HepG2 (cell line): ENCODE measurements around the gene ALG10. TPM values are rescaled to one million over a fixed set of nuclear protein-coding genes. Genes with fewer than 3 reads are reported as not detected.

ENCODE experiments used
- CEBPB ChIP-seq: IDR thresholded peaks from 2 replicates; pipeline ENCODE4 v1.6.1; 2011; ENCODE audit warnings: low read depth, low read length, improper control_type of control experiment, borderline replicate concordance
- CENPT ChIP-seq: sonication (generic); formaldehyde crosslinking; IDR thresholded peaks from 2 replicates; pipeline ENCODE4 v1.8.0; 2022; ENCODE audit warnings: low read depth, mild to moderate bottlenecking, moderate library complexity, missing genetic modification reagents
- KDM4B ChIP-seq: sonication (generic); formaldehyde crosslinking; IDR thresholded peaks from 2 replicates; pipeline ENCODE4 v1.4.0; 2020; ENCODE audit warnings: missing genetic modification reagents
- KMT2A ChIP-seq: sonication (generic); formaldehyde crosslinking; IDR thresholded peaks from 2 replicates; pipeline ENCODE4 v1.4.0; 2020; ENCODE audit warnings: missing genetic modification reagents
- MIER2 ChIP-seq: IDR thresholded peaks from 2 replicates; pipeline ENCODE4 v1.6.1; 2016; ENCODE audit warnings: missing biosample characterization, missing genetic modification reagents
- RBFOX2 ChIP-seq: fragments of 200-400 bp; formaldehyde crosslinking; IDR thresholded peaks from 2 replicates; pipeline ENCODE4 v1.6.1; 2017; ENCODE audit warnings: low read depth, mild to moderate bottlenecking, low read length
- REPIN1 ChIP-seq: sonication (generic); formaldehyde crosslinking; IDR thresholded peaks from 2 replicates; pipeline ENCODE4 v1.8.0; 2022; ENCODE audit warnings: missing genetic modification reagents, low read depth, mild to moderate bottlenecking, borderline replicate concordance
- SKI ChIP-seq: fragments of 450-650 bp; IDR thresholded peaks from one replicate; pipeline ENCODE4 v1.6.1; 2018; ENCODE audit warnings: mild to moderate bottlenecking; ENCODE audit not compliant: partially characterized antibody
- SP4 ChIP-seq: sonication (generic); formaldehyde crosslinking; IDR thresholded peaks from 2 replicates; pipeline ENCODE4 v1.8.1; 2023; ENCODE audit warnings: mild to moderate bottlenecking, missing genetic modification reagents
- TFDP2 ChIP-seq: sonication (generic); formaldehyde crosslinking; IDR thresholded peaks from 2 replicates; pipeline ENCODE4 v1.4.0; 2020; ENCODE audit warnings: missing genetic modification reagents
- YEATS2 ChIP-seq: sonication (generic); formaldehyde crosslinking; IDR thresholded peaks from 2 replicates; pipeline ENCODE4 v1.4.0; 2020; ENCODE audit warnings: missing genetic modification reagents, borderline replicate concordance
- ZNF207 ChIP-seq: fragments of 450-650 bp; IDR thresholded peaks from 2 replicates; pipeline ENCODE4 v1.6.1; 2016; ENCODE audit warnings: antibody characterized with exemption, borderline replicate concordance
- ZNF318 ChIP-seq: sonication (generic); formaldehyde crosslinking; IDR thresholded peaks from 2 replicates; pipeline ENCODE4 v1.4.0; 2020; ENCODE audit warnings: mild to moderate bottlenecking, missing genetic modification reagents
- ZNF7 ChIP-seq: IDR thresholded peaks from 2 replicates; pipeline ENCODE4 v1.6.1; 2016; ENCODE audit warnings: missing biosample characterization, missing genetic modification reagents
- ZNF878 ChIP-seq: sonication (generic); formaldehyde crosslinking; IDR thresholded peaks from 2 replicates; pipeline ENCODE4 v1.8.1; 2023; ENCODE audit warnings: mild to moderate bottlenecking, missing genetic modification reagents, moderate library complexity
- ZNF879 ChIP-seq: sonication (generic); formaldehyde crosslinking; IDR thresholded peaks from 2 replicates; pipeline ENCODE4 v1.8.1; 2023; ENCODE audit warnings: missing genetic modification reagents
- ZZZ3 ChIP-seq: sonication (generic); formaldehyde crosslinking; IDR thresholded peaks from 2 replicates; pipeline ENCODE4 v1.4.0; 2020; ENCODE audit warnings: missing genetic modification reagents, mild to moderate bottlenecking, borderline replicate concordance
- polyA plus RNA-seq, 8 experiments: library from polyadenylated mRNA; depleted of rRNA in 3 of 8; stranded (reverse) in 7 of 8; unstranded in 1 of 8; fragments of >200 nt; fragmentation: Illumina TruSeq in 4 of 8; extraction: Trizol in 4 of 8; gene quantifications; 2 replicates each; pipeline versions ENCODE4 v1.2.1 to v1.2.3, GENCODE V29; 2011 to 2016; ENCODE audit warnings: low read depth in 4 of 8, missing spikeins in 1 of 8, mixed read lengths in 1 of 8; ENCODE audit not compliant: insufficient read depth in 1 of 8
- total RNA-seq, 5 experiments: library from RNA; depleted of rRNA; stranded (reverse); fragments of >200 nt; fragmentation: Illumina TruSeq; extraction: Trizol; gene quantifications; 2 replicates each; pipeline ENCODE4 v1.2.3, GENCODE V29; 2016; ENCODE audit warnings: low read depth in 1 of 5
- TF ChIP-seq, protein P1 (sequence below): IDR thresholded peaks from 2 replicates; pipeline ENCODE4 v1.6.1; 2016; ENCODE audit warnings: missing compliant biosample characterization, missing genetic modification reagents, borderline replicate concordance

ALG10 gene
- total and polyA plus RNA-seq, 2 of the 13 experiments (the other 11 are each of a cell fraction or from before 2014, with no cell fraction given) = 7.9 to 17.4 TPM

- TF ChIP-seq ZNF207 = no peak
- no peak for TF ChIP-seq ZNF879 (CRISPR knock-in tag)
- peak; percentile 72; the same call in 1 of the 2 replicates for TF ChIP-seq CEBPB
- TF ChIP-seq, protein P1, sequence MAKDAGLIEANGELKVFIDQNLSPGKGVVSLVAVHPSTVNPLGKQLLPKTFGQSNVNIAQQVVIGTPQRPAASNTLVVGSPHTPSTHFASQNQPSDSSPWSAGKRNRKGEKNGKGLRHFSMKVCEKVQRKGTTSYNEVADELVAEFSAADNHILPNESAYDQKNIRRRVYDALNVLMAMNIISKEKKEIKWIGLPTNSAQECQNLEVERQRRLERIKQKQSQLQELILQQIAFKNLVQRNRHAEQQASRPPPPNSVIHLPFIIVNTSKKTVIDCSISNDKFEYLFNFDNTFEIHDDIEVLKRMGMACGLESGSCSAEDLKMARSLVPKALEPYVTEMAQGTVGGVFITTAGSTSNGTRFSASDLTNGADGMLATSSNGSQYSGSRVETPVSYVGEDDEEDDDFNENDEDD (CRISPR knock-in tag) = peak; percentile 95
- peak; percentile 92; the same call in 1 of the 2 replicates for TF ChIP-seq REPIN1 (CRISPR knock-in tag)
- peak; percentile 97 for TF ChIP-seq YEATS2 (CRISPR knock-in tag)
- peak; percentile 95 for TF ChIP-seq TFDP2
- no peak for TF ChIP-seq ZNF878 (CRISPR knock-in tag)
- TF ChIP-seq MIER2 (CRISPR knock-in tag) = 0 out of 2 replicates have a peak, but pooled peaks have one; percentile 26
- TF ChIP-seq KDM4B (CRISPR knock-in tag) = no peak
- peak; percentile 46; the same call in 1 of the 2 replicates for TF ChIP-seq RBFOX2
- TF ChIP-seq SP4 (CRISPR knock-in tag) = peak; percentile 58; the same call in 1 of the 2 replicates
- peak; percentile 92 for TF ChIP-seq KMT2A (CRISPR knock-in tag)
- TF ChIP-seq SKI = peak; percentile 34
- TF ChIP-seq ZZZ3 (CRISPR knock-in tag) = peak; percentile 91; the same call in 1 of the 2 replicates
- no peak for TF ChIP-seq ZNF318
- TF ChIP-seq CENPT (CRISPR knock-in tag) = no peak
- no peak for TF ChIP-seq ZNF7 (CRISPR knock-in tag)
Observed at GRCh38 chr12:34022079-34022830, at the start of gene ALG10 (continued).
